ENCODE results near the gene RAF1. TPM values are rescaled to one million over a fixed set of nuclear protein-coding genes. Genes with fewer than 3 reads are reported as not detected.

Gene RAF1
- total and polyA plus RNA-seq, 4 donors = 41.4 to 182 (median 80.5) TPM

- 7 to 12% methylated on average over 26 of the region's 26 CpGs for WGBS, 2 donors
- no peak overlapping the region for H3K27ac ChIP-seq (ENCODE audit: low read depth in 1 of 2, low read length in 1 of 2)
- no peak for TF ChIP-seq CTCF (IDR thresholded peaks at IDR 0.05; ENCODE audit: control extremely low read depth, extremely low read depth)
- H3K4me3 ChIP-seq = peak overlapping the region; percentile 15
- H3K27me3 ChIP-seq (ENCODE audit: control insufficient read depth in 3 of 3, insufficient read depth in 3 of 3, low read length in 2 of 3) = no peaks in the 10 kb centered on the region
- H3K4me1 ChIP-seq (ENCODE audit: control insufficient read depth in 5 of 5, insufficient read depth in 5 of 5, low read length in 5 of 5) = peaks cover 4 to 16% (median 6%) of the 10 kb centered on the region in 5 donors
- H3K9me3 ChIP-seq (ENCODE audit: control insufficient read depth in 4 of 4, insufficient read depth in 3 of 4, low read length in 3 of 4) = no peaks in the 10 kb centered on the region
- H3K36me3 ChIP-seq (ENCODE audit: control insufficient read depth in 4 of 4, insufficient read depth in 4 of 4, low read length in 4 of 4) = no peaks in the 10 kb centered on the region
- ATAC-seq (ENCODE audit: insufficient read depth, low FRiP score) = no peak
- peak overlapping the region; percentile 68 to 87 for H3K9ac ChIP-seq (ENCODE audit: insufficient read depth in 1 of 2, low read length in 2 of 2)
- DNase-seq = peak; percentile 29 to 73 (median 63)
Measured at GRCh38 chr3:12553921-12554391, 110.0 kb downstream of the RAF1 start.

- Histone ChIP-seq H3K27ac (ENCODE audit: low read depth in 1 of 2, low read length in 1 of 2) (no peak overlapping the region), H3K36me3 (ENCODE audit: control insufficient read depth in 4 of 4, insufficient read depth in 4 of 4, low read length in 4 of 4) (no peaks in the 10 kb centered on the region), H3K27me3 (ENCODE audit: control insufficient read depth in 3 of 3, insufficient read depth in 3 of 3, low read length in 2 of 3) (no peaks in the 10 kb centered on the region), H3K4me1 (ENCODE audit: control insufficient read depth in 5 of 5, insufficient read depth in 5 of 5, low read length in 5 of 5) (peaks cover 0 to 2% (median 0%) of the 10 kb centered on the region in 5 donors), H3K9ac (ENCODE audit: insufficient read depth in 1 of 2, low read length in 2 of 2) (no peak overlapping the region), H3K9me3 (ENCODE audit: control insufficient read depth in 4 of 4, insufficient read depth in 3 of 4, low read length in 3 of 4) (no peaks in the 10 kb centered on the region), H3K4me3 (no peak overlapping the region)
- DNase-seq (no peak), ATAC-seq (ENCODE audit: insufficient read depth, low FRiP score) (no peak)
- TF ChIP-seq CTCF (IDR thresholded peaks at IDR 0.05; ENCODE audit: control extremely low read depth, extremely low read depth) = no peak
- WGBS, 2 donors = 69 to 73% methylated on average over 7 of the region's 7 CpGs
Measured at GRCh38 chr3:12549971-12550760, 113.8 kb downstream of the RAF1 start.

- no peak within 1 kb of the TSS for H3K27ac ChIP-seq (ENCODE audit: low read depth in 1 of 2, low read length in 1 of 2)
- 53 to 75% methylated on average over 4 of the region's 4 CpGs for WGBS, 2 donors
- no peak within 1 kb of the TSS for H3K4me3 ChIP-seq
Measured at GRCh38 chr3:12545473-12545791, 118.5 kb downstream of the RAF1 start, which contains the start of gene MKRN2OS. Gene MKRN2OS (minus strand): TSS chr3:12545499. CDS start chr3:12545464, 35 bp downstream.

More at GRCh38 chr3:12545473-12545791, 118.5 kb downstream of the RAF1 start, which contains the start of gene MKRN2OS:
- Histone ChIP-seq H3K9ac (ENCODE audit: insufficient read depth in 1 of 2, low read length in 2 of 2) (no peak within 1 kb of the TSS), H3K4me1 (ENCODE audit: control insufficient read depth in 5 of 5, insufficient read depth in 5 of 5, low read length in 5 of 5) (no peaks in the 10 kb centered on the region), H3K36me3 (ENCODE audit: control insufficient read depth in 4 of 4, insufficient read depth in 4 of 4, low read length in 4 of 4) (peaks cover 0 to 3% (median 0%) of the 10 kb centered on the region in 4 donors), H3K27me3 (ENCODE audit: control insufficient read depth in 3 of 3, insufficient read depth in 3 of 3, low read length in 2 of 3) (no peaks in the 10 kb centered on the region), H3K9me3 (ENCODE audit: control insufficient read depth in 4 of 4, insufficient read depth in 3 of 4, low read length in 3 of 4) (no peaks in the 10 kb centered on the region)
- no peak for TF ChIP-seq CTCF (IDR thresholded peaks at IDR 0.05; ENCODE audit: control extremely low read depth, extremely low read depth)
- ATAC-seq (ENCODE audit: insufficient read depth, low FRiP score) = no peak
- DNase-seq = no peak
